Left ventricle myocardium superior (tissue), 1 donor: ENCODE measurements around the gene POU2F1. TPM values are rescaled to one million over a fixed set of nuclear protein-coding genes. Genes with fewer than 3 reads are reported as not detected.
A peak's percentile ranks its signal among the peaks of the same experiment; 100 is the strongest.
"Not testable (repeated sequence)": the region's sequence is repeated elsewhere in the genome, so short reads cannot be mapped to it uniquely, and the experiment has no call there.

Experiments used
- ATAC-seq: fragments of 200-7000 bp; cut with Tn5 transposase; one replicate; pipeline ENCODE4 v1.9.1; 2020; ENCODE audit warnings: mild to moderate bottlenecking, moderate library complexity
- DNase-seq: peaks from one replicate; pipeline ENCODE4 v3.0.0-alpha.2; 2020
- intact Hi-C: fragments of 100-400 bp; cut with micrococcal nuclease; formaldehyde crosslinking; loops from one replicate; pipeline ENCODE4 v1.11.0; 2022
- total RNA-seq: library from RNA; stranded (reverse); fragmentation: NEBNext Ultra II Directional; extraction: Animal tissue kit (Norgen Biotek cat#: 25700); gene quantifications from one replicate; pipeline ENCODE4 v1.2.1, GENCODE V29; 2021
- donor health status: DM: no; HTN: yes; CAD: no; lungs with severe emphysema.

POU2F1 gene
- total RNA-seq, 1 donor from 2014 or later: 5.9 TPM

DNA sequence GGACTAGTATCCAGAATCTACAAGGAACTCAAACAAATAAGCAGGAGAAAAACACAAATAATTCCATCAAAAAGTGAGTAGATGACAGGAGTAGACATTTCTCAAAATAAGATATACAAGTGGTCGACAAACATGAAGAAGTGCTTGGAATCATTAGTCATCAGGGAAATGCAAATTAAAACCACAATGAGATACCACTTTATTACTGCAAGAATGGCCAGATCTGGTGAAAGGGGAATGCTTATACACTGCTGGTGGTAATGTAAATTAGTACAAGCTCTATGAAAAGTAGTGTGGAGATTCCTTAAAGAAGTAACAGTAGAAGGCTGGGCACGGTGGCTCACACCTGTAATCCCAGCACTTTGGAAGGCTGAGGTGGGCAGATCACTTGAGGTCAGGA, 73.8 kb downstream of the POU2F1 start:
- DNase-seq: no peak

DNA sequence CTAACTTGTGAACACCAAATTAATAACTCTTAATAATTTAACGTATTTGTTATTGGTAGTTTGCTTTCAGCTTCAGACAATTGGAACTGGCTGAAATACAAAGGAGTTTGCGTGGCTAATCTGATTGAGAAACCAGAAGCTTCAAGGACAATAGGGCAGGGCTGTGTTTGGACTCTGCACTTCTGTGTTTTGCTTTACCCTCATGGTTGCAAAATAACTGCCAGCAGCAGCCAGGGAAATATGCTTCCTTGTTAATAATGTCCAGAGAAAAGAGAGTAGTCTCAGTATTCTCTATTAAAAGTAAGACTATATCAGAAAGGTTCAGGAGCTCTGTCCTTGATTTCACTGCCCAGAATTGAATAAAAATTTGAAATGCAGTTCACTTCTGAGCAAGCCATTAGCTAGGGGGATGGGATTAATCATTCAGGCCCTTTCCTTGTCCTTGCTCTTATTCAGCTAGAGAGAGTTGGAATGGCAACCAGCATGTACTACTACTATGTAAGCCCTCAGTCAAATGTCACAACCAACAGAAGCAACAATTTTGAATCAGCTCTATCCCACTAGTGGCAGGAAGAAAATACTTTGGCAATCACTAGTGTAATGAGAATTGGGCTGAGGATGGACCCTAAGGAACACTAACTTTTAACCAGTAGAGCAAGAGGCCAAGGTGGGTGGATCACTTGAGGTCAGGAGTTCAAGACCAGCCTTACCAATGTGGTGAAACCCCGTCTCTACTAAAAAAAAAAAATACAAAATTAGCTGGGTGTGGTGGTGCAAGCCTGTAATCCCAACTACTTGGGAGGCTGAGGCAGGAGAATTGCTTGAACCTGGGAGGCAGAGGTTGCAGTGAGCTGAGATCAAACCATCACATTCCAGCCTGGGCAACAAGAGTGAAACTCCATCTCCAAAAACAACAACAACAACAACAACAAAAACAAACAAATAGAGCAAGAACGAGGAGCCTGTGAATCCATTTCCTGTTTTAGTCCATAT, 76.8 kb downstream of the POU2F1 start:
- intact Hi-C loops: no loop called here
- ATAC-seq (peak; percentile 80), DNase-seq (no peak)

More for the DNA sequence above, 73.8 kb downstream of the POU2F1 start:
- intact Hi-C loops: no loop called here
- ATAC-seq: no peak

DNA sequence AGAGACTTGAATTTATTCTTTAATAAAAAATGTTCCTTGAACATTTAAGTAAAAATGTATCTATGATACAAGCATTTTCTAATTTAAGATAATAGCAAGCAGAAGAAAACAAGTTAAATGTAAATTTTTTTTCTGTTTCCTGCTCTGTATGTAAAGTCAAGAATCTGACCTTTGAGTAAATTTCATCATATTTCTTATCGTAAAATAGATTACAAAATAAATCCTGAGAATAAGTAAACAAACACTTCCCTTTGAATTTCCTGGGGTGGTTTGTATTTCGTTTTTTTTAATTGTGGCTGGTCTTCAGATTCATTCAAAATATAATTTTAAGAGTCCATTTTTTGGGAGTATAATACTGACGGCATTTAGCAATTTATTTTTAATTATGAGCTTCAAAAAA, 77.6 kb downstream of the POU2F1 start:
- no peak for DNase-seq
- intact Hi-C loops: no loop called here
- no peak for ATAC-seq

DNA sequence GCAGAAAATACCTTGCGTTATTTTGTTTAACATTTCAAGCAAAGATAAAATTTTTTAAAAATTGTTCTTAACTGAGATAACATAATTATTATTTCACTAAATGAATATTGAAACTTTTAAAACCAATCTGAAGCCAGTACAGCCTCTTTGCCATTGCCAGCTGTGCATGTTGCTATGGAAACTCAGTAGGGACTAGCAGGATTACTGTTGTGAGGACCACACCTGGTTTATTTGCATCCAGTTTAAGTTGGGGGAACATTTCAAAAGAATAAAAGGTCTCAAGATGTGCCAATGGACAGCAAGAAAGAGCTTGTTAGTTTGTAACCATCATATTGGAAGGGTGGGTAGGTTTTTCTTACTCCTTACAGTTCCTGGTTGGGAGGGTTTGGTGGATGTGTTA, 80.7 kb downstream of the POU2F1 start:
- intact Hi-C loops: no loop called here
- ATAC-seq (no peak), DNase-seq (no peak)

DNA sequence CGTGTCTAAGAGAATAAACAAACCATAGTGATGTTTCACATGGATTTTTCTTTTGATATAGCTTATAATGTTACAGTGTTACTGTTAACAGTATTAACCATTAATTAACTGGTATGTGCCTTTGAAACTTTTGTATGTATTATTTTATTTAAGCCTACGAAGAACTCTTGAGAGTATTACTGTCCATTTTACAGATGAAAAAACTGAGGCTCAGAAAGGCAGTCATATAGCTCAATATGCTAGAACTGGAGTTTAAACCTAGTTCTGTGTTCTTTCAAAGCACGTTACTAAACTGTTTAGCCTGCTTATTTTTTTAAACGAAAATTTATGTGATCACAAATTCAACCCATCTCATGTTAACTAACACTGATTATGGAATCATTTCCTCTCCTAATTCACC, 83.5 kb downstream of the POU2F1 start:
- no peak for ATAC-seq
- intact Hi-C loops: no loop called here

DNA sequence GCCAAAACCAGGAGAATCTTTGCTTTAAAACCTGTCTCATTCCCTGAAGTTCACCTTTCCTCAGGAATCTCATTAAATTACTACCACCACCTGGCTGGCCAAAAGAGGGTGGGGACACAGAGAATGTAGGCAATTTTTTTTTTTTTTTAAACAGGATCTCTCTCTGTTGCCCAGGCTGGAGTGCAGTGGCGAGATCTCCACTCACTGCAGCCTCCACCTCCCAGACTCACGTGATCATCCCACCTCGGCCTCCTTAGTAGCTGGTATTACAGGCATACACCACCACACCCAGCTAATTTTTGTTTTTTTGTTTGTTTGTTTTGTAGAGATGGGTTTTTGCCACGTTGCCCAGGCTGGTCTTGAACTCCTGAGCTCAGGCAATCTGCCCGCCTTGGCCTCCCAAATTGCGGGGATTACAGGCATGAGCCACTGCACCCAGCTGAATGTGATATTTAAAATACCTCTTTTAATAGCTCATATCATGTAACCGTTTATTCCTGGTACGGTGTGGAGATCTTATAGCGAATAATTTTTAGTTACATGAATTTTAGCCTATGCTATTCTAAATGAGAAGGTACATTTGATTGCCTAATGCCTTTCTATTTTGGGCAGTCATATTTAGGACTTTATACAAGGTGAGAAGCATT, 84.5 kb downstream of the POU2F1 start:
- ATAC-seq (no peak), DNase-seq (no peak)
- intact Hi-C loops: no loop called here

More for the DNA sequence above, 83.5 kb downstream of the POU2F1 start:
- no peak for DNase-seq

DNA sequence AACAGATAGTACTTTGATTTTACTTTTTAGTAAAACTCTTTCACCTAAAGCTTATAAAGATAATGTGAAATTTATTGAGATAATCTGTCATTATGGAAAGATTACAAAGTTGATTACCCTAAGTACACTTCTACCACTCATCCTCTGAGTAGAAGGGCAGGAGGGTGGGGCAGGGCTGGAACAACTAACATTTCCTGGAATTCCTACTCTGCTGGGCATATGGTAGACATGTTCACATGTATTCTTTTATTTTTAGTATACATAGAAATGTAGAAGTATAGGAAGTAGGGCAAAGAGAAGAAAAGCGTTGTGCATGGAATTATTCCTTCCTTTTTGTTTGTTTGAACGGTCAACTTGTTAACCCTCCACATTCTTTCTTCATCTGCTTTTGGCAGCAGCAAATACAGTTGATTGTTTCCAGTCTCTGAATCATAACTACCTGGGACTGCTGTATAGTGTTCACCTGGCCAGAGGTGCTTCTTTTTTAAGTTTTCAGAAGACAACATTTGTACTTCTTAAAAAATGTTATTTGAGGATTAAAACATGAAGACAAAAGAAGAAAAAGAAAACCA, 85.1 kb downstream of the POU2F1 start:
- intact Hi-C loops: no loop called here
- no peak for DNase-seq
- peak; percentile 34 for ATAC-seq

DNA sequence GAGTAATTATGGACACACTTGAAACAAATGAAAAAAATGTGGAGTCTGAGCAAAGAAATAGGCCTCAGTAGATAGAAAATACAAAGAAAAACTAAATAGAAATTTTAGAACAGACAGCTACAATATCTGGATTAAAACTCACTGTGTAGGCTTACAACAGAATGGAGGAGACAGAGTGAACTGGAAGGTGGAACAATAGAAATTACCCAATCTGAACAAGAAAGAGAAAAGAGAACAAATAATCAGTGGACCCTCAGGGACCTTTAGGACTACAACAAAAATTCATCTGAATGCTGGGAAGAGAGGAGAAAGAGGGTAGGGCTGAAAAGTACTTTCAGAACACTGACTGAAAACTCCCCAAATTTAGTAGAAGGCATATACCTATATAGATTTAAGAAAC, 90.0 kb downstream of the POU2F1 start:
- DNase-seq (no peak), ATAC-seq (no peak)
- intact Hi-C loops: no loop called here

DNA sequence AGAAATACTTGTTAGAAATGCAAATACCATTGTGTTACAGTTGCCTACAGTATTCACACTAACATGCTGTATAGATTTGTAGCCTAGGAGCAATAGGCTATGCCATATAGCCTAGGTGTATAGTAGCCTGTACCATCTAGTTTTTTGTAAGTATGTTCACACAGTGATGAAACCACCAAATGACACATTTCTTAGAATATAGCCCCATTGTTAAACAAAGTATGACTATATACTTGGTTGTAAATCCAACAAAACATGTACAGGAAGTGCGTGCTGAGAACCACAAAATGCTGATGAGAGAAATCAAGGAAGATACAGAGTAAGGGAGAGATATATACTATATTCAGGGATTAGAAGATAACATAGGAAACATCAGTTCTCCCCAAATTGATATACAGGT, 92.2 kb downstream of the POU2F1 start:
- ATAC-seq (no peak), DNase-seq (no peak)
- intact Hi-C loops: no loop called here

DNA sequence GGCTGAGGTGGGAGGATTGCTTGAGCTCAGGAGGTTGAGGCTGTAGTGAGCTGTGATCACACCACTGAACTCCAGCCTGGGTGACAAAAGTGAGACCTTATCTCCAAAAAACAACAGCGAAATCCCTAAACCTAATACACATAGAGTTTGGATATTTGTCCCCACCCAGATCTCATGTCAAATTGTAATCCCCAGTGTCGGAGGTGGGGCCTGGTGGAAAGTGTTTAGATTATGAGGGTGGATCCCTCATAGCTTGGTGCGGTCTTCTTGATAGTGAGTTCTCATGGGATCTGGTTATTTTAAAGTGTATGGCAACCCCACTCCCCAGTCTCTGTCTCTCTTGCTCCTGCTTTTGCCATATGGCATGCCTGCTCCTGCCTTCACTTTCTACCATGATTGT, 94.0 kb downstream of the POU2F1 start:
- intact Hi-C loops: no loop called here
- DNase-seq (no peak), ATAC-seq (no peak)

DNA sequence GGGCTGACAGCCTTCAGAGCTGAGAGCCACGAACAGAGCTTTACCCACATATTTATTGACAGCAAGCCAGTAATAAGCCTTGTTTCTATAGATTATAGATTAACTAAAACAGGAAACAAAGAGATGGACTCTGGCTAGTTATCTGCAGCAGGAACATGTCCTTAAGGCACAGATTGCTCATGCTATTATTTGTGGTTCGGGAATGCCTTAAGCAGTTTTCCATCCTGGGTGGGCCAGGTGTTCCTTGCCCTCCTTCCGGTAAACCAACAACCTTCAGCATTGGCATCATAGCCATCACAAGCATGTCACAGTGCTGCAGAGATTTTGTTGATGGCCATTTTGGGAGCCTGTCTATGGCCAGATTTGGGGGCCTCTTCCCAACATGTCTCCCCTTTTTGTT, 96.8 kb downstream of the POU2F1 start:
- intact Hi-C loops: no loop called here
- no peak for DNase-seq
- ATAC-seq: no peak

DNA sequence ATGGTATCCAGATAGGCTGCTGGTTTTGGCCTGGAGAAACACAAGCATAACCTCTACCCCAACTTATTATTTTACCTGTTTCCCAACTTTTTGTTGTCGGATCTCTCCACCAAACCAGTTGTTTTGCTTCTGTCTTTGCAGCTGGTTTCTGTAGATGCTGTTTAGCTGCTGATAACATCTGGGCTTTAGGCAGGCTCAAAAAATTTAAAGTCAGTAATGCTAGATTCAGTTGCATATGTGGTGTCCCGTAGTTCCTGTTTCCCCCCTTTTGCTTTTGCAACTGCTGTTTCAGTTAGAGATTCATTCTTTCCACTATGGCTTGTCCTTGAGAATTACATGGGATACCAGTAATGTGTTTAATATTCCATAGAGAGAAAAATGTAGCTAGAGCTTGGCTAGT, 98.5 kb downstream of the POU2F1 start:
- DNase-seq, ATAC-seq, intact Hi-C loops: not testable (repeated sequence)

DNA sequence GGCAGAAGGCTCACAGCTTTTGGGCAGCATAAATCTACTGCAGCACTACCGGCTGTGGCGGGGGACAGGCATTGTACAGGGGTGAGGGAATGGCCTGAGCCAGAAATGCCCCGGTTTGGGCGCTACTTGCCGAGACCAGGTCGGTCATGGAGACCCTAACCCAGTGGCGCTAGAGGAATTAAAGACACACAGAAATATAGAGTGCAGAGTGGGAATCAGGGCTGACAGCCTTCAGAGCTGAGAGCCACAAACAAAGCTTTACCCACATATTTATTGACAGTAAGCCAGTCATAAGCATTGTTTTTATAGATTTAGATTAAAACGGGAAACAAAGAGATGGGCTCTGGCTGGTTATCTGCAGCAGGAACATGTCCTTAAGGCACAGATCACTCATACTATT, 101.8 kb downstream of the POU2F1 start:
- intact Hi-C loops: no loop called here
- DNase-seq (no peak), ATAC-seq (no peak)

DNA sequence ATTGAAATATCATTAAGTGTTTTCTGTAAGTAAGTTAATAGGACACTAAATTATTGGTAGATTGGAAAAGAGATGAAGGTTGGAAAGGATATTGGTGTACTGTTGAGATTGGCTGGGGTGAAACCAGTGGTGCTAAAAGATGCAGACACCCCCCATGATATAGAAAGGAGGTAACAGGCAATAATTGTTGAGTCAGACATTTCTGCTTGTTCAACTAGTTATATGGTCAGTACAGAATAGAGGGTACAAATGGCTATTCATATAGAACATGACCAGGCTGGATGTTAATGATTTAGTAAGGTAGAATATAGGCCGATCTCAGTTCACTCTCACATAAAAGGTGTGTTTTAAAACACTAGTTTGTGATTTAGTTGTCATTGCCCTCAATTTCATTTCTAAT, 104.5 kb downstream of the POU2F1 start:
- DNase-seq (no peak), ATAC-seq (no peak)
- intact Hi-C loops: no loop called here

DNA sequence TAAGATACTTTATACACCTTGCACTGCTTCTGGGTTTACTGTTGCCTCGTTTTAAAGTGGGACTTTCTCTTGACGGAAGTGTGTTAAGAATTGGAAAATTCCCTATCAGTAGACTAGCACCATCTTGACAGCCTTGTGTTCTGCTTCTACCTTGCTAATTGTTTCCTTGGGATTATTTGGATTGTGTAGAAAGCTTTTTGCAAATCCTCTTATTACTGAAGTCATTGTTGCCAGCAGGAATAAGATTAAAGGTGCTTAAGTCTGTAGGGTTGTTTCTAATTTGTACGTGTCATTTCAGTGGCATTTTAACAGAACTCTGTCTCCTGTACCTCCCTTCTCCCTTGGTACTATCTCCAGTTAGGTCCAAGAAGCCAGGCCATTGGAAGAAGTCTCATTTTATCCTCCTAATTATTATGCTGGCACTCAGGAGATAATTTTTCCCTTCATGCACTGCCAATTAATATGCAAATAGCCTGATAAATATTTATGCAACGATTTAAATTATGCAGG, 107.7 kb downstream of the POU2F1 start:
- no peak for DNase-seq
- intact Hi-C loops: no loop called here
- ATAC-seq: no peak

DNA sequence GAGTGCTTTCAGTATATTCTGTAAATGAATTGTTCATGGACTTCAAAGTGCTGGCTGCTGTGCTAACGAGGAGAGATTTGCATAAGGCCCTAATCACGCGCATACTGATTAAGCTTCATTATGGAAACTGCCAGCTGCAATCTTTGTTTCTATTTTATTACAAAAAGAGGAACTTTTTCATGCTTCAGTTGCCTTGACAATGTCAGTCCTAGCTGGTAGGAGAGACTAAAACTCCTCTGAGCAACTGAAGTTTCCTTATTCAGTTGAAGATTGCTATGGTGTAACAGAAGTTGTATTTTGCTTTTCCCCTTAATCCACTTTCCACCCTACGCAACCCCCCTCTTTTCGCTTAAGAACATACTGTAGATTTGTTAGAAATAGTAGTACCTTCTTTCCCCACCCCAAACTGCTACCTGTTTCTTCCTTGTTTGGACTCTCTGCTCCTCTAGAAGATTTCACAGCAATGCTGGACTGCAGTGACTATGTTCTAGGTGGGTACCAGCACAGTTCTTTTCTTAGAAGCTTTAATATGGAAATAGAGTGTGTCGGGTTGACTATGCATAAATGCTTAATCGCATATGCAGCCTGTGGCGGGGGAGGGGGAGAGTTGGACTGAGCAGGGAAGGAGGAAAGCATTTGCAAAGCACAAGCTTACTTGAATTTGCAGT, 108.3 kb downstream of the POU2F1 start:
- ATAC-seq: no peak
- intact Hi-C loops: no loop called here
- DNase-seq: peak; percentile 39

DNA sequence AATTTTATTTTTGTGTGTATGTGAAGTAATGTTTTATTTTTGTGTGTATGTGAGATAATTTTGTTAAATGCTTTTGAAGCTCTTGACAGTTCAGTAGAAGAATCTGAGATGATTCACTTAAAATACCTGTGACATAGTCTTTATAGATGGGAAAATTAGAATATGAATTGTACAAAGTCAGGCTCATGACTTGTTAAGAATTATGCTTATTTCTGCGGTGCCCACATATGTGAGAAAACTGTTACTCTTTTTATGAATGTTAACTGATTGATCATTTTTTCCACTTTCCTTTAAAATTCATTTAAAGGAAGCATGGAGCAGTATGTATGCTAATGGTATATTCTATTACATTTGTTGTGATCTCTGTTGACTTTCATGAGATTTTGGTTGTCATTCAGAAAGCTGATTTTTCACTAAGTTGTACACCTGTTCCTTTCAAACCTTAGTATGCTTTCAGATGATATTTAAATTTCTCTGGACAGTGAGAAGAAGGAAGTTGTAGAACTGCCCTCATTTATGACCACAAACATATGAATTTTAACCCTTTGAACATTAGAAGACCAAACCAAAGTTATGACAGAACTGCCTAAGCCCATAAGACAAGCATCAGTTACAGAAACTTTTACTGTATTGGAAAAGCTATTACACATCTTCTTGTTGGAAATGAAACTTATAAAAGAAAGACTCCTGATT, 110.1 kb downstream of the POU2F1 start:
- intact Hi-C loops: no loop called here
- DNase-seq: no peak
- no peak for ATAC-seq

DNA sequence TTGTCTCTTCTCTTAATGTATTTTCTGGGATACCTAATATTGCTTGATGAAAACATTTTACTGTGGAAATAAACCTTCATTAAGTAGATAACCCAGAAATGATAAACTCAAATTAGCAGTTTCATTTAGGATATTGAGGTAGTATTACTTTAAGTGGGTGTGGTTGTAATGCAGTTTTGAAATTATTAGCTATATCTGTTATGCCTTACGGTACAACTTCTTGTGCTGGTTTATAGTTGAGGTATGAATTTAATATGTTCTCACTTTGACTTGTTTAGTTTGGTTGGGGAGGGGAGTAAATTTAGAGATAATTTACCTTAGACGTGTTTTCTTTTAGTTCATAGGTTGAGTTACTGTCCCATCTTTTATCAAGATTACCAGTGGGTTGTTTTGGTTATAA, 111.0 kb downstream of the POU2F1 start:
- DNase-seq: no peak
- intact Hi-C loops: no loop called here
- ATAC-seq: no peak

DNA sequence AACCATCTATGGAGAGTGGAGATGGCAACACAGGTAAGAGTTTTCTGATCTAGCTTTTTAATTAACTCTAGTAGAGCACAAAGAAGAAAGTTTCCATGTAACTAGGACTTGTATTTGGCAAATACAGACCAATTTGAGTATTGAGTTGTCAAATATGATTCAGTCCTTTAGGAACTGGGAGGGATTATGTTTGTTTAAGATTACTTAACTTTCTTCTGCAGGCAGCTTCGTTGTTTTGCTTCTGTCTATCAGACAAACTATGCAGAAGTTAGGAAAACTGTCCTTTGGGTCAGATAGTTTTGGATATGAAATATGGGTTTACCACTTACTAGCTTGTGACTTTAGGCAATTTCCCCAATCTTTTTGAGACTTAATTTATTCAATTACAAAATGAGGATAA, 111.8 kb downstream of the POU2F1 start:
- DNase-seq: no peak
- intact Hi-C loops: no loop called here
- no peak for ATAC-seq
